Activated effector memory CD4-positive, alpha-beta T cell treated with anti-CD3 and anti-CD28 coated beads, Interleukin-2, amount 50 U/mL, for 16 hours (primary cell): ENCODE results near the gene C3AR1.
"Not testable (repeated sequence)": the region's sequence is repeated elsewhere in the genome, so short reads cannot be mapped to it uniquely, and the experiment has no call there.

ENCODE experiments used
- DNase-seq: peaks from one replicate; pipeline ENCODE4 v3.0.0-alpha.2; 2020

Gene C3AR1

GRCh38 chr12:8026291-8026900, 39.8 kb downstream of the C3AR1 start:
- DNase-seq, result peak; percentile 97

- DNase-seq, result no peak
These were observed 47.2 kb downstream of the C3AR1 start for GRCh38 chr12:8018666-8019581.

GRCh38 chr12:8018213-8018612, 47.9 kb downstream of the C3AR1 start:
- not testable (repeated sequence) for DNase-seq

- no peak for DNase-seq
These were observed 51.3 kb downstream of the C3AR1 start for GRCh38 chr12:8014836-8015235.

- DNase-seq, result no peak
These were observed 53.4 kb downstream of the C3AR1 start for GRCh38 chr12:8012651-8013309.

- DNase-seq, result no peak
These were observed 54.8 kb downstream of the C3AR1 start for GRCh38 chr12:8011331-8011730.
